ENCODE measurements around the gene P2RY6.

P2RY6 gene

DNA sequence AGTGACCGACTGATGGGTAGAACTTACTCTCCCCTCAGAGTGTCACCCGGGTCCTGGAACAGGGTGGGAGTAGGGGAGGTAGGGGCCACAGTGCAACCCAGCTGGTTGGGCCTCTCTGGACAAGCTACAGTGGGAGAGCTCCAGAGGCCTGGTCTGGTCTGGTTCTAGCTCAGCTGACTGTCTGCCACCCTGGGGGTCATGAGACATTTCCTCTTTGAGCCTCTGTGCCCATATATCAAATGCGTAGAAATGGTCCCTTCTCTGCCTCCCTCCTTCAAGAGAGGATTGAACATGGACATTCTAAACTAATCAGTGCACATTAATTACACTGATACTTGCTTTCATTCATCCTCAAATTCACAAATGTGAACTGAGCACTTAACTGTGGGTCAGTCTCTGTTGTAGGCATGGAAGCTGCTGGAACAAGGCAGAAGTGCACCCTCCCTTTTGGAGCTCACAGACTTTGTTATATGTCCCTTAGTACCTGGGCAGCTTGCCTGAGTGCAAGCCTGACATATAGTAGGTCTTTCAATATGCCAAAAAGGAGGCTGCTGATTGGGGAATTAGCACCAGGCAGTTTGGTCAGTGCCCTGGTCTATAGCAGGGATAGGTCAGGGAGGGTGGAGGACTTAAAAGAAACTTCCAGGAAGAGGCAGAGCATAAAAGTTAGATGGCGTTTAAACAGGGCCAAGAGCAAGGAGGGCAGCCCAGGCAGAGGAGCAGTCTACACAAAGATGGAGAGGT is 61.7 kb downstream of the P2RY6 start:
- DNase-seq (ENCODE audit: low read depth, low spot score) = no peak

DNA sequence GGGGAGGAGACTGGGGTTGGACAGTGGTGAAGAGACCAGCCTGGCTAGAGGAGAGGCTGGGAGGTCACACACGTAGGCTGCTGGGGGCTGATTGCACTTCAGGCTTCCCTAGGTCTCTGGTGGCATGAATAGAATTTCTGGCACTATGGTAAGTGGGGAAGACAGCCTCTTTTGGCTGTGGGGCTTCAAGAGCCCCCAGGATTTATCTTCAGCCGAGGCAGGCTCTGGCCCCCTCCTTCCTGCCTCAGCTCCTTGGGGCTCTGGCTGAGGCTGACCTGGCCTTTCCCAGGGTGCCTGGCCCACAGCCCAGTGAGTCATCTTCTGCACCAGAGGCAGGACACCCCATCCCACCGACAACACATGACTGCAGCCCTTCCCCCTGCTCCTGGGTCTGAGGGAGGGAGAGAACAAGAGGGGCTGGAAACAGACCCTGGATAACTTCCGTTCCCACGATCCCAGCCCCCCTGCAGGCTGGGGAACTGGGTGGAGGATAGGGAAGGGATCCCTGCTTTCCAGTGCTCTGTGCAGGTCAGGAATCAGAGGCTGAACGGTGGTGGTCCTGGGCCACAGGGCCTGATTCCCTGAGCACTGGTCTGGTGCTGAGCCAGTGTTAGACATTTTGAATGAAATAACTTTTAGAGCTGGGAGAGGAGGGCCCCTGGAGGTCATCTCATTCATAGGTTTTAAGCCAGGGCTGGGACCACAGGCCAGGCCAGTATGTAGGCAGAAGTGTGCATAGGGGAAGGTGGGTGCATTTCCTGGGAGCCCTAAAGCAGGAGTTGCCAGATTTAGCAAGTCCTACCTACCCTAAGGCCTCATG is 62.5 kb downstream of the P2RY6 start:
- DNase-seq (ENCODE audit: low read depth, low spot score) = no peak

GRCh38 chr11:73335204-73335923 is 63.2 kb downstream of the P2RY6 start:
- peak; percentile 55 for DNase-seq (ENCODE audit: low read depth, low spot score)

GRCh38 chr11:73337846-73338245 is 65.7 kb downstream of the P2RY6 start:
- no peak for DNase-seq (ENCODE audit: low read depth, low spot score)

- DNase-seq (ENCODE audit: low read depth, low spot score) = no peak
These were observed 66.1 kb downstream of the P2RY6 start for GRCh38 chr11:73338279-73338678.

- DNase-seq (ENCODE audit: low read depth, low spot score) = no peak
These were observed 68.0 kb downstream of the P2RY6 start for GRCh38 chr11:73340164-73340563.

DNA sequence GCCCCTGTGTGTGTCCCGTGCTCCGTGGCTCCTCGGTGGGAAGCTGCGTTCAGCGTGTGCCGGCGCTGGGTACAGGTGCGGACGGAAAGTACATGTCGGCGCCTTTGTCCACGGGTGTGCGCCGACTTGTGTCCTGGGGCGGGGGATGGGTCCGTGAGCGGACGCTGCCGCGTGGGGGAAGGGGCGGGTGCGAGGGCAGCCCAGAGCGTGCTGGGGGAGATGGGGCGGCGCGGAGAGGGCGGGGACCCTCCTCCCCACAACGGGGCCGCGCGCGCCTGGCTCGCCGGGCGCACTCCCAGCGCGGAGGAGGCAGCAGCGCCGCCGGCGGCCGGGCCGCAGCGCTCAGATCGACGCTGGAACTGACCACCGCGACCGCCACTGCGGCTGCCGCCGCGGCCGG is 70.5 kb downstream of the P2RY6 start:
- DNase-seq (ENCODE audit: low read depth, low spot score) = no peak

GRCh38 chr11:73343076-73343873 is 71.1 kb downstream of the P2RY6 start:
- no peak for DNase-seq (ENCODE audit: low read depth, low spot score)

GRCh38 chr11:73344191-73344607 is 72.1 kb downstream of the P2RY6 start:
- DNase-seq (ENCODE audit: low read depth, low spot score) = no peak

DNA sequence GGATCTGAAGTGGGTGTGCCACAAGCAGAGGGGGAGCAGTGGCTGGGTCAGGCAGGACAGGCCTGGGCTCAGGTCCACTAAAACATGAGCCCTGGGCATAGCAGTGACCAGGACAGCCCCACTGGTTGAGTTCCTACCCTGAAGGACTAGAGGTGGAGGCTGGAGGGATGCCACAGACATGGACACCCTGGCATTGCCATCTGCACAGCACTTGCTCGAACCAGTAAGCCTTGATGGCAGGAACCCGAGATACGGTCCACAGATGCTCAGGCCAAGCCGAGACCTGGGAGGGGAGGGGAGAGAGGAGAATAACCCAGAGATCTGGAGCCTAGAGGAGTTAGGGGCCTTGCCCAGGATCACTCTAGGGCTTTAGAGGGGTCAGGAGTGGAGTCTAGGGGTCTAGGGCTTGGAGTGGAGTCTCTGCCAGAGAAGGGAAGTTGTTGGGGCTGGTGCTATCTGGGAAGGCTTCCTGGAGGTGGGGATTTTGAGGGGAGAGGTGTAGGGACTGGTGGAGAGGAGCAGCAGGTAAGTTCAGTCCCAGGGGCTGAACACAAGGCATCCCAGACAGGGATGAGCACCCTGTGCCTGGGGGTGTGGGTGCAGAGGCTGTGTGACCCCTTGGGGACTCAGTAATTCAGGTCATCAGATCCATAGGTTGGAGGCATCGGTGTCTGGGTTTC is 73.5 kb downstream of the P2RY6 start:
- DNase-seq (ENCODE audit: low read depth, low spot score) = no peak

- no peak for DNase-seq (ENCODE audit: low read depth, low spot score)
These were observed 74.2 kb downstream of the P2RY6 start for GRCh38 chr11:73346186-73346935.

DNA sequence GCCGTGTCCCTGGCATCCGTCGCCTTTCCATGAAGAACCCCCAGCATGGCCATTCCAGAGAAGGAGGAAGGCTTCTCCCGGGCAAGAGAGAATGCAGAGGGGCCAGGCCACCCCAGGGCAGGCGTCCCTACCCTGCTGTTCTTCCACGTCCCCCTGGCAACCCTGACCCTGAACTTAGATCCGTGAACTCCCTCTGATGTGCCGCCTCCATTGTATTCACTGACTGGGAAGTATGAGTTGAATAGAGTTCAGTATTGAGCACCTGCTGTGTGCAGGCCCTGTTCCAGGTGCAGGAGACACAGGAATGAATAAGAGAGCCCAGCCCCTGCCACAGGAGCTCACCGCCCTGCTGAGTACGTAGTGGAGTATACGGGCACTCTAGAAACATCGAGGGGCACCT is 74.9 kb downstream of the P2RY6 start:
- DNase-seq (ENCODE audit: low read depth, low spot score) = no peak
